OCI-LY3 (cell line): ENCODE data around the gene MRPL21.

Experiments
- H2AFZ ChIP-seq: fragments of 200-600, 300-600 bp; shearing (Covaris generic); 2 replicates; pipeline ENCODE4 v1.6.0; 2014; ENCODE audit warnings: antibody characterized with exemption, low read depth, low read length
- H3K27ac ChIP-seq: fragments of 200-600, 300-600 bp; sonication (generic); 2 replicates; pipeline ENCODE4 v1.5.1; 2014; ENCODE audit warnings: mild to moderate bottlenecking, low read length, moderate library complexity, mixed read lengths
- H3K27me3 ChIP-seq: fragments of 200-600, 300-600 bp; sonication (generic); 2 replicates; pipeline ENCODE4 v1.6.1; 2014; ENCODE audit warnings: low read depth, low read length, mixed read lengths
- H3K36me3 ChIP-seq: fragments of 200-600, 300-600 bp; sonication (generic); replicated peaks from 2 replicates; pipeline ENCODE3; 2014; ENCODE audit warnings: low read depth, low read length, mixed read lengths
- H3K4me1 ChIP-seq: fragments of 300-600, 200-600 bp; sonication (generic); 2 replicates; pipeline ENCODE4 v1.6.1; 2014; ENCODE audit warnings: low read length, mixed read lengths
- H3K4me2 ChIP-seq: fragments of 200-600, 300-600 bp; sonication (generic); 2 replicates; pipeline ENCODE4 v1.6.1; 2014; ENCODE audit warnings: low read length, mixed read lengths
- H3K4me3 ChIP-seq: fragments of 300-600, 200-600 bp; sonication (generic); 2 replicates; pipeline ENCODE4 v1.5.1; 2014; ENCODE audit warnings: antibody characterized with exemption, mild to moderate bottlenecking, low read length, moderate library complexity
- H3K79me2 ChIP-seq: fragments of 300-600, 200-600 bp; shearing (Covaris generic); 2 replicates; pipeline ENCODE4 v1.6.1; 2014; ENCODE audit warnings: mild to moderate bottlenecking, low read length, mixed read lengths
- H3K9ac ChIP-seq: fragments of 300-600, 200-600 bp; shearing (Covaris generic); 2 replicates; pipeline ENCODE4 v1.6.0; 2014; ENCODE audit warnings: mild to moderate bottlenecking, low read length, moderate library complexity
- H3K9me3 ChIP-seq: fragments of 200-600, 300-600 bp; shearing (Covaris generic); 2 replicates; pipeline ENCODE4 v1.6.1; 2014; ENCODE audit warnings: low read length, mixed read lengths; ENCODE audit not compliant: insufficient read depth
- H4K20me1 ChIP-seq: fragments of 200-600, 300-600 bp; sonication (generic); 2 replicates; pipeline ENCODE4 v1.6.1; 2016; ENCODE audit warnings: low read length, mixed read lengths; ENCODE audit not compliant: insufficient read depth
- EZH2phosphoT487 ChIP-seq: fragments of 200-600 bp; shearing (Covaris generic); IDR thresholded peaks from 2 replicates; pipeline ENCODE4 v1.6.1; 2018; ENCODE audit warnings: antibody characterized with exemption, mixed run types, low read depth
- TF ChIP-seq, protein P1 (sequence below): fragments of 200-600, 300-600 bp; sonication (generic); IDR thresholded peaks from 2 replicates; pipeline ENCODE4 v1.5.1; 2014; ENCODE audit warnings: antibody characterized with exemption, low read length, low read depth

Gene MRPL21

DNA sequence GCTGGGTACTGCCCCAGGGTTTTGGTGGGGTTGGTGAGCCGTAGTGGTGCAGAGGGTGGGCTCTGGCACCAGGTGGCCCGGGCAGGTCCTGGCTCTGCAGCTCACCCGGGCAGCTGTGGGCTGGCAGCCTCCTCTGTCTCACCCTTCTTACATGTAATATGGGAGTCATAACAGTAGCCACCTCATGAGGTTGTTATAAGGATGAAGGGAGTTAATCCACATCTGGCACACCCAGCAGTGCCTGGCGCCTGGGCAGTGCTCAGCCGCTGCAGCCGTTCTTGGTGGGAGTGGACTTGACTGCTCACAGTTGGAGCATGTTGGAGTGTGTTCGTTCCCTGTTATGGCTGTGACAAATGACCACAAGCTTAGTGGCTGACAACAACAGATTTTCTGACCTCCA, 28.7 kb upstream of the MRPL21 start:
- H3K79me2 ChIP-seq, result peaks cover 5% of the 10 kb centered on the region; the same call in 1 of the 2 replicates
- H3K4me1 ChIP-seq, result peaks cover 5% of the 10 kb centered on the region
- H4K20me1 ChIP-seq, result peaks cover 8% of the 10 kb centered on the region
- TF ChIP-seq, protein P1, sequence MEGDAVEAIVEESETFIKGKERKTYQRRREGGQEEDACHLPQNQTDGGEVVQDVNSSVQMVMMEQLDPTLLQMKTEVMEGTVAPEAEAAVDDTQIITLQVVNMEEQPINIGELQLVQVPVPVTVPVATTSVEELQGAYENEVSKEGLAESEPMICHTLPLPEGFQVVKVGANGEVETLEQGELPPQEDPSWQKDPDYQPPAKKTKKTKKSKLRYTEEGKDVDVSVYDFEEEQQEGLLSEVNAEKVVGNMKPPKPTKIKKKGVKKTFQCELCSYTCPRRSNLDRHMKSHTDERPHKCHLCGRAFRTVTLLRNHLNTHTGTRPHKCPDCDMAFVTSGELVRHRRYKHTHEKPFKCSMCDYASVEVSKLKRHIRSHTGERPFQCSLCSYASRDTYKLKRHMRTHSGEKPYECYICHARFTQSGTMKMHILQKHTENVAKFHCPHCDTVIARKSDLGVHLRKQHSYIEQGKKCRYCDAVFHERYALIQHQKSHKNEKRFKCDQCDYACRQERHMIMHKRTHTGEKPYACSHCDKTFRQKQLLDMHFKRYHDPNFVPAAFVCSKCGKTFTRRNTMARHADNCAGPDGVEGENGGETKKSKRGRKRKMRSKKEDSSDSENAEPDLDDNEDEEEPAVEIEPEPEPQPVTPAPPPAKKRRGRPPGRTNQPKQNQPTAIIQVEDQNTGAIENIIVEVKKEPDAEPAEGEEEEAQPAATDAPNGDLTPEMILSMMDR, result no peak
- TF ChIP-seq EZH2phosphoT487, result no peak
- H3K27ac ChIP-seq, result no peak overlapping the region
- H3K9me3 ChIP-seq, result no peaks in the 10 kb centered on the region
- no peak overlapping the region for H3K9ac ChIP-seq
- no peak overlapping the region for H3K4me2 ChIP-seq
- peaks cover 59% of the 10 kb centered on the region for H3K36me3 ChIP-seq
- H3K4me3 ChIP-seq, result no peak overlapping the region
- H2AFZ ChIP-seq, result no peak overlapping the region
- no peaks in the 10 kb centered on the region for H3K27me3 ChIP-seq

DNA sequence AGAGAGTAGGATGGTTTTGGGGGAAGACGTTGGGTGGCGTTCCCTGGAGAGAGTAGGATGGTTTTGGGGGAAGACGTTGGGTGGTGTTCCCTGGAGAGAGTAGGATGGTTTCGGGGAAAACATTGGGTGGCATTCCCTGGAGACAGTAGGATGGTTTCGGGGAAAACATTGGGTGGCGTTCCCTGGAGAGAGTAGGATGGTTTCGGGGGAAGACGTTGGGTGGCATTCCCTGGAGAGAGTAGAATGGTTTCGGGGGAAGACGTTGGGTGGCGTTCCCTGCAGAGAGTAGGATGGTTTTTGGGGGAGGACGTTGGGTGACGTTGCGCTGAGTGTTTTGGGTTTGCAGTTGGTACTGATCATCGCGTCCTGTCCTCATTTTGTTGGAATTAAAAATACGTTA, 28.3 kb upstream of the MRPL21 start:
- no peak overlapping the region for H2AFZ ChIP-seq
- no peaks in the 10 kb centered on the region for H3K27me3 ChIP-seq
- no peak overlapping the region for H3K27ac ChIP-seq
- H3K4me2 ChIP-seq, result no peak overlapping the region
- H3K4me1 ChIP-seq, result peaks cover 9% of the 10 kb centered on the region
- no peak overlapping the region for H3K9ac ChIP-seq
- H3K36me3 ChIP-seq, result peaks cover 57% of the 10 kb centered on the region
- no peaks in the 10 kb centered on the region for H3K9me3 ChIP-seq
- TF ChIP-seq, protein P1, result no peak
- TF ChIP-seq EZH2phosphoT487, result no peak
- no peak overlapping the region for H3K4me3 ChIP-seq
- peaks cover 5% of the 10 kb centered on the region; the same call in 1 of the 2 replicates for H3K79me2 ChIP-seq
- H4K20me1 ChIP-seq, result peaks cover 8% of the 10 kb centered on the region

GRCh38 chr11:68930991-68931855, 27.6 kb upstream of the MRPL21 start:
- Histone ChIP-seq H3K27ac (no peak overlapping the region), H3K79me2 (peaks cover 5% of the 10 kb centered on the region; the same call in 1 of the 2 replicates), H3K36me3 (peaks cover 56% of the 10 kb centered on the region), H2AFZ (no peak overlapping the region), H3K4me2 (no peak overlapping the region), H3K27me3 (no peaks in the 10 kb centered on the region), H3K9ac (no peak overlapping the region), H3K4me3 (no peak overlapping the region), H3K4me1 (peaks cover 11% of the 10 kb centered on the region), H4K20me1 (peaks cover 8% of the 10 kb centered on the region), H3K9me3 (no peaks in the 10 kb centered on the region)
- TF ChIP-seq, protein P1, result no peak
- TF ChIP-seq EZH2phosphoT487, result no peak

DNA sequence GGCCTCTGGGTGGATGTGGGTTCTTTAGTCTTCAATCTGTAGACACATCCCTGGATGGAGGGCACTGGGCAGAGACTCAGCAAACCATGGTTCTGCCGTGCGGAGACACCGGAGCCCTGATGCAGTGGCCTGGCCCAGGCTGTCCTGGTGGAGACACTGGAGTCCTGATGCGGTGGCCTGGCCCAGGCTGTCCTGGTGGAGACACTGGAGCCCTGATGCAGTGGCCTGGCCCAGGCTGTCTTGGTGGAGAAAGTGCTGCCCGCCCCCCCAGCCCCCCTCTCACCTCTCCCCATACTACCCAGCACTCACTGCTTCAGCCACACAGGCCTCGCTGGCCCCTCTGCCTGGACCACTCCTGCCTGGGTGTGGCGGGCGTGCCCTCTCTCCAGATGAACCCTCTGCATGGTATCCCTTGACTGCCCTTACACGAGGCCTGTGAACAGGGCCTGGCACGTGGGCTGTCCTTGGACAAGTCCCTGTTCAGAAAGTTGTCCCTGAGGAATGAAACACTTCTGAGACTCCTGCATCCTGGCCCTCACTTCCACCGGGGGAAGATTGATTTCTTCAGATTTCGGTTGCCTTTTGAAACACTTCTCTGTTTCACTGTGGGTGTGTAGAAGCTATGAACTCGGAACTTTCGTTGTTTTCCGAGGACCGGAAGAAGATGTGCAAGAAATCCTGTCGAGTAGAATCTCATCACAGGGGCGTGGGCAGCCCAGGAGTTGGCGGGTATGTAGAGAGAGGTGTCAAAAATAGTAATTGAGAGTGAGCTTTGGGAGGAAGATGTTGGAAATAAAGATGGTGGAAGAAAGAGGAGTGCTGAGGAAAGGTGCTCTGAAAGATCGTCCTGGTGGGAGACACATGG, 26.3 kb upstream of the MRPL21 start:
- H4K20me1 ChIP-seq, result peaks cover 8% of the 10 kb centered on the region

More for the DNA sequence above, 26.3 kb upstream of the MRPL21 start:
- peaks cover 10% of the 10 kb centered on the region; the same call in 1 of the 2 replicates for H3K79me2 ChIP-seq
- H3K4me3 ChIP-seq, result no peak overlapping the region
- peaks cover 11% of the 10 kb centered on the region for H3K4me1 ChIP-seq
- peaks cover 57% of the 10 kb centered on the region for H3K36me3 ChIP-seq
- no peak overlapping the region for H3K27ac ChIP-seq
- no peak overlapping the region for H3K9ac ChIP-seq
- H3K9me3 ChIP-seq, result peaks cover 10% of the 10 kb centered on the region
- TF ChIP-seq, protein P1, result no peak
- no peak for TF ChIP-seq EZH2phosphoT487
- H3K27me3 ChIP-seq, result no peaks in the 10 kb centered on the region
- H3K4me2 ChIP-seq, result no peak overlapping the region
- H2AFZ ChIP-seq, result no peak overlapping the region
